GM23248 (cell line): ENCODE data around the gene PLCH1.

Experiments used
- EZH2 ChIP-seq: fragments of 200-600 bp; sonication (generic); IDR thresholded peaks from 2 replicates; pipeline ENCODE4 v1.6.1; 2018; ENCODE audit warnings: antibody characterized with exemption, mild to moderate bottlenecking; ENCODE audit not compliant: insufficient read depth, poor library complexity, severe bottlenecking
- EZH2phosphoT487 ChIP-seq: fragments of 200-600 bp; sonication (generic); IDR thresholded peaks from 2 replicates; pipeline ENCODE4 v1.6.1; 2018; ENCODE audit warnings: antibody characterized with exemption, moderate library complexity, mild to moderate bottlenecking, low read depth; ENCODE audit not compliant: insufficient read depth

DNA sequence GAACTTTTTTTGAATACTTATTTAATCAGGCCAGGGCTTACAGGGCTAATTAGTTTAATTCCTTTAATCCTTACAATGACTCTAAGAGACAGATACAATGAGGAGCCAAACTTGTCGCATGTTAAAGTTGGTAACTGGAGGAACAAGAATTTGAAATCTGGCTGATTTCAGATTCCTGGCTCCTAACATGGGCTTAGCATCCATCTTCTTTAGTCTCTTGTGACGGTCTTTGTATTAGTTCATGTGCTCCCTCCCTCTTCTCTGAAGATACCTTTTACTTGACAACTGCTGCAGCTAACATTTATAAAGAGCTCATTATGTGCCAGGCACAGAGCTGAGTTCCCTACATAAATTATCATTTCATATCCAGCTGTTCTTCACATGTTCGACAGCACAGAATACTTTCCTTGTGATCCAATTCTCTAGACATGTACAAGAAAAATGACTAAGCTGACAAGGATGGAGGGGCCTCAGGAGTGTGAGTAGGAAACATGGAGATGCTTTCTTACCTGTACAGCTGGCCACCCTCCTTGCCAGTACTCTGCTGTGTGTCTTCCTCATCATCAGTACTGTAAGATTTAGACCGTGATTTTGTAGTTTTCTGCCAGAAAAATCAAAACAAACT, 244.6 kb downstream of the PLCH1 start:
- TF ChIP-seq EZH2 (no peak), EZH2phosphoT487 (no peak)
